ENCODE results near the gene KSR1. TPM values are rescaled to one million over a fixed set of nuclear protein-coding genes. Genes with fewer than 3 reads are reported as not detected.
A peak's percentile ranks its signal among the peaks of the same experiment; 100 is the strongest.

The KSR1 gene
- total and polyA plus RNA-seq, 10 of the 15 experiments (the other 5 are each of a cell fraction or from before 2014, with no cell fraction given): 0.97 to 66.6 (median 22.9) TPM

- TF ChIP-seq ZZZ3 (IDR thresholded peaks at IDR 0.05; ENCODE audit: control insufficient read depth, insufficient read length, low read depth) (no peak), YY1 (IDR thresholded peaks at IDR 0.05; ENCODE audit: low read depth, low read length) (no peak), RAD51 (IDR thresholded peaks at IDR 0.05) (peak; percentile 66), EGR1 (IDR thresholded peaks at IDR 0.05; ENCODE audit: borderline replicate concordance in 1 of 2, low read depth in 2 of 2, low read length in 2 of 2) (no peak), STAT3 (IDR thresholded peaks at IDR 0.05; ENCODE audit: low read depth, low read length) (no peak), SIX5 (IDR thresholded peaks at IDR 0.05; ENCODE audit: low read depth, low read length, severe bottlenecking) (no peak), DPF2 (IDR thresholded peaks at IDR 0.05) (no peak), YBX1 (IDR thresholded peaks at IDR 0.05) (no peak), FOXM1 (IDR thresholded peaks at IDR 0.05; ENCODE audit: low read depth, low read length) (0 out of 2 replicates have a peak, but pooled peaks have one; percentile 17), TAF1 (IDR thresholded peaks at IDR 0.05; ENCODE audit: borderline replicate concordance, low read depth, low read length) (no peak), ESRRA (IDR thresholded peaks at IDR 0.05; ENCODE audit: low read length) (no peak), RELA (IDR thresholded peaks at IDR 0.05; ENCODE audit: borderline replicate concordance, partially characterized antibody) (no peak), TBL1XR1 (IDR thresholded peaks at IDR 0.05; ENCODE audit: low read depth, low read length) (no peak), SUZ12 (IDR thresholded peaks at IDR 0.05; ENCODE audit: unreplicated experiment) (no peak), IRF5 (IDR thresholded peaks at IDR 0.05; ENCODE audit: borderline replicate concordance) (no peak), NFYA (IDR thresholded peaks at IDR 0.05; ENCODE audit: borderline replicate concordance, low read depth, low read length) (no peak), ASH2L (IDR thresholded peaks at IDR 0.05; ENCODE audit: borderline replicate concordance, low read depth) (no peak), SRF (IDR thresholded peaks at IDR 0.05; ENCODE audit: low read depth in 2 of 2, low read length in 2 of 2) (no peak), TCF3 (IDR thresholded peaks at IDR 0.05; ENCODE audit: borderline replicate concordance, insufficient read depth, low read depth, low read length) (no peak), PML (IDR thresholded peaks at IDR 0.05; ENCODE audit: low read length) (no peak), TARDBP (IDR thresholded peaks at IDR 0.05; ENCODE audit: borderline replicate concordance) (no peak), POLR2AphosphoS2 (IDR thresholded peaks at IDR 0.05; ENCODE audit: low read depth, low read length) (no peak), SREBF2 (IDR thresholded peaks at IDR 0.05; ENCODE audit: low read length) (no peak), NRF1 (conservative IDR thresholded peaks at IDR 0.05; ENCODE audit: low read depth, low read length) (no peak)
- TF ChIP-seq, protein P1, sequence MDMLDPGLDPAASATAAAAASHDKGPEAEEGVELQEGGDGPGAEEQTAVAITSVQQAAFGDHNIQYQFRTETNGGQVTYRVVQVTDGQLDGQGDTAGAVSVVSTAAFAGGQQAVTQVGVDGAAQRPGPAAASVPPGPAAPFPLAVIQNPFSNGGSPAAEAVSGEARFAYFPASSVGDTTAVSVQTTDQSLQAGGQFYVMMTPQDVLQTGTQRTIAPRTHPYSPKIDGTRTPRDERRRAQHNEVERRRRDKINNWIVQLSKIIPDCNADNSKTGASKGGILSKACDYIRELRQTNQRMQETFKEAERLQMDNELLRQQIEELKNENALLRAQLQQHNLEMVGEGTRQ (IDR thresholded peaks at IDR 0.05; ENCODE audit: borderline replicate concordance, low read depth, low read length): no peak
- TF ChIP-seq, protein P2, sequence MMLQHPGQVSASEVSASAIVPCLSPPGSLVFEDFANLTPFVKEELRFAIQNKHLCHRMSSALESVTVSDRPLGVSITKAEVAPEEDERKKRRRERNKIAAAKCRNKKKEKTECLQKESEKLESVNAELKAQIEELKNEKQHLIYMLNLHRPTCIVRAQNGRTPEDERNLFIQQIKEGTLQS (IDR thresholded peaks at IDR 0.05; ENCODE audit: borderline replicate concordance, extremely low read depth, low read depth, low read length): no peak
- TF ChIP-seq, protein P3, sequence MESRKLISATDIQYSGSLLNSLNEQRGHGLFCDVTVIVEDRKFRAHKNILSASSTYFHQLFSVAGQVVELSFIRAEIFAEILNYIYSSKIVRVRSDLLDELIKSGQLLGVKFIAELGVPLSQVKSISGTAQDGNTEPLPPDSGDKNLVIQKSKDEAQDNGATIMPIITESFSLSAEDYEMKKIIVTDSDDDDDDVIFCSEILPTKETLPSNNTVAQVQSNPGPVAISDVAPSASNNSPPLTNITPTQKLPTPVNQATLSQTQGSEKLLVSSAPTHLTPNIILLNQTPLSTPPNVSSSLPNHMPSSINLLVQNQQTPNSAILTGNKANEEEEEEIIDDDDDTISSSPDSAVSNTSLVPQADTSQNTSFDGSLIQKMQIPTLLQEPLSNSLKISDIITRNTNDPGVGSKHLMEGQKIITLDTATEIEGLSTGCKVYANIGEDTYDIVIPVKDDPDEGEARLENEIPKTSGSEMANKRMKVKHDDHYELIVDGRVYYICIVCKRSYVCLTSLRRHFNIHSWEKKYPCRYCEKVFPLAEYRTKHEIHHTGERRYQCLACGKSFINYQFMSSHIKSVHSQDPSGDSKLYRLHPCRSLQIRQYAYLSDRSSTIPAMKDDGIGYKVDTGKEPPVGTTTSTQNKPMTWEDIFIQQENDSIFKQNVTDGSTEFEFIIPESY (IDR thresholded peaks at IDR 0.05): no peak
- TF ChIP-seq, protein P4, sequence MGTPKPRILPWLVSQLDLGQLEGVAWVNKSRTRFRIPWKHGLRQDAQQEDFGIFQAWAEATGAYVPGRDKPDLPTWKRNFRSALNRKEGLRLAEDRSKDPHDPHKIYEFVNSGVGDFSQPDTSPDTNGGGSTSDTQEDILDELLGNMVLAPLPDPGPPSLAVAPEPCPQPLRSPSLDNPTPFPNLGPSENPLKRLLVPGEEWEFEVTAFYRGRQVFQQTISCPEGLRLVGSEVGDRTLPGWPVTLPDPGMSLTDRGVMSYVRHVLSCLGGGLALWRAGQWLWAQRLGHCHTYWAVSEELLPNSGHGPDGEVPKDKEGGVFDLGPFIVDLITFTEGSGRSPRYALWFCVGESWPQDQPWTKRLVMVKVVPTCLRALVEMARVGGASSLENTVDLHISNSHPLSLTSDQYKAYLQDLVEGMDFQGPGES (IDR thresholded peaks at IDR 0.05): no peak
Observed at GRCh38 chr17:27526604-27527002, 70.4 kb downstream of the KSR1 start (continued).

All from GM12878 (cell line).